PC-3 (cell line): ENCODE measurements around the gene CHGA.

ENCODE experiments used
- EZH2 ChIP-seq: fragments of 300-600 bp; sonication (generic); IDR thresholded peaks from one replicate; pipeline ENCODE4 v1.6.1; 2017; ENCODE audit warnings: antibody characterized with exemption, mild to moderate bottlenecking, low read length; ENCODE audit not compliant: unreplicated experiment
- TF ChIP-seq, protein P1 (sequence below): fragments of 300-600 bp; sonication (generic); conservative IDR thresholded peaks from 2 replicates; pipeline ENCODE4 v1.5.1; 2017; ENCODE audit warnings: antibody characterized with exemption, low read depth, mild to moderate bottlenecking, low read length

DNA sequence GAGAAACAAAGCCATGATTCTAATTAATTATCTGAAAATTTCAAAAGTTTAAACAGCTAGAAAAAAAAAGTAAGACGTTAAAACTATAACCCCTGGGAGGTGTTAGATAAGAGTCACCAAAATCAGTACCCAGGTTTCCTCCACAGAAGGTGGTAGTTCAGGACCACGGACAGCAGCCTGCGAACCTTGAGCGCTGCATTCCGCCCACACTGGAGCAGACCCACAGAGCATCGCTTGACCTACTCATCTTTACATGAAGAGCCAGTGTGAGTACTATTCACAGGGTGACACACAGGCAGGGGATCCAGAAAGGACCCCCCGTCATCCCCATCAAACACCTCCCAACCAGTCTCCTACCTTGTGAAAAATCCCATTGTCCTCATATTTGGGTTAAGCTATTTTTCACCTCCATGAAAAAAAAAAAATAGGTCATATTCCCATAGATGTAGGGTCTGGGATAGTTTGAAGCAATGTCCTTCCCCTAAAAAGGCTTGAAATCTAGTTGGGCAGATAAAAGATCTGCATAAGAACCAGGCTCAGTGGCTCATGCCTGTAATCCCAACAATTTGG, 8.8 kb upstream of the CHGA start:
- TF ChIP-seq, protein P1, sequence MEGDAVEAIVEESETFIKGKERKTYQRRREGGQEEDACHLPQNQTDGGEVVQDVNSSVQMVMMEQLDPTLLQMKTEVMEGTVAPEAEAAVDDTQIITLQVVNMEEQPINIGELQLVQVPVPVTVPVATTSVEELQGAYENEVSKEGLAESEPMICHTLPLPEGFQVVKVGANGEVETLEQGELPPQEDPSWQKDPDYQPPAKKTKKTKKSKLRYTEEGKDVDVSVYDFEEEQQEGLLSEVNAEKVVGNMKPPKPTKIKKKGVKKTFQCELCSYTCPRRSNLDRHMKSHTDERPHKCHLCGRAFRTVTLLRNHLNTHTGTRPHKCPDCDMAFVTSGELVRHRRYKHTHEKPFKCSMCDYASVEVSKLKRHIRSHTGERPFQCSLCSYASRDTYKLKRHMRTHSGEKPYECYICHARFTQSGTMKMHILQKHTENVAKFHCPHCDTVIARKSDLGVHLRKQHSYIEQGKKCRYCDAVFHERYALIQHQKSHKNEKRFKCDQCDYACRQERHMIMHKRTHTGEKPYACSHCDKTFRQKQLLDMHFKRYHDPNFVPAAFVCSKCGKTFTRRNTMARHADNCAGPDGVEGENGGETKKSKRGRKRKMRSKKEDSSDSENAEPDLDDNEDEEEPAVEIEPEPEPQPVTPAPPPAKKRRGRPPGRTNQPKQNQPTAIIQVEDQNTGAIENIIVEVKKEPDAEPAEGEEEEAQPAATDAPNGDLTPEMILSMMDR: no peak
- no peak for TF ChIP-seq EZH2
